PC-9 (cell line): ENCODE results near the gene LRGUK. TPM values are rescaled to one million over a fixed set of nuclear protein-coding genes. Genes with fewer than 3 reads are reported as not detected.

Experiments used
- BruUV-seq: library from RNA; stranded (reverse); fragments of 400-500 nt; replicated peaks from 2 replicates; lab custom pipeline; 2021; lab: Mats Ljungman, UMichigan
- CTCF ChIA-PET: fragments of 300-600 bp; sonication (Branson Sonifier 250); formaldehyde crosslinking; loops from one replicate; lab custom pipeline; 2022; ENCODE audit warnings: antibody characterized with exemption; lab: Charles Lee
- POLR2A ChIA-PET: fragments of 300-600 bp; sonication (Branson Sonifier 250); formaldehyde crosslinking; loops from one replicate; lab custom pipeline; 2022; ENCODE audit warnings: antibody characterized with exemption; ENCODE audit not compliant: unreplicated experiment; lab: Charles Lee
- DNase-seq, 2 experiments: peaks; one replicate each; pipeline versions ENCODE4 v3.0.0 to v3.0.0-alpha.2; 2015 to 2022; ENCODE audit warnings: mixed read lengths in 1 of 2
- H2AFZ ChIP-seq: fragments of 200-600 bp; sonication (generic); 2 replicates; pipeline ENCODE4 v1.8.1; 2017; ENCODE audit warnings: antibody characterized with exemption
- H3F3A ChIP-seq: fragments of 200-600 bp; sonication (generic); 2 replicates; pipeline ENCODE4 v1.8.1; 2017; ENCODE audit warnings: antibody characterized with exemption, mild to moderate bottlenecking, low read depth; ENCODE audit not compliant: insufficient read depth
- H3K27ac ChIP-seq: fragments of 200-600 bp; sonication (generic); 2 replicates; pipeline ENCODE4 v1.6.1; 2016; ENCODE audit warnings: mixed run types
- H3K27me3 ChIP-seq: fragments of 200-600 bp; sonication (generic); 2 replicates; pipeline ENCODE4 v1.6.1; 2016; ENCODE audit warnings: low read depth, mixed run types; ENCODE audit not compliant: insufficient read depth
- H3K36me3 ChIP-seq: fragments of 200-600 bp; sonication (generic); 2 replicates; pipeline ENCODE4 v1.6.1; 2016; ENCODE audit warnings: low read depth, mixed run types
- H3K4me1 ChIP-seq: fragments of 200-600 bp; sonication (generic); replicated peaks from 2 replicates; pipeline ENCODE4 v1.6.1; 2016; ENCODE audit warnings: mixed run types; ENCODE audit not compliant: insufficient read depth
- H3K4me2 ChIP-seq: fragments of 200-600 bp; sonication (generic); 2 replicates; pipeline ENCODE4 v1.6.1; 2017; ENCODE audit warnings: mixed run types
- H3K4me3 ChIP-seq: fragments of 200-600 bp; sonication (generic); 2 replicates; pipeline ENCODE4 v1.6.1; 2016; ENCODE audit warnings: mixed run types
- H3K79me2 ChIP-seq: fragments of 200-600 bp; sonication (generic); 2 replicates; pipeline ENCODE4 v1.6.1; 2017; ENCODE audit warnings: low read depth, mixed run types
- H3K9me2 ChIP-seq: fragments of 200-600 bp; sonication (generic); 2 replicates; pipeline ENCODE4 v1.8.1; 2017; ENCODE audit warnings: mild to moderate bottlenecking; ENCODE audit not compliant: insufficient read depth
- H3K9me3 ChIP-seq: fragments of 200-600 bp; sonication (generic); 2 replicates; pipeline ENCODE4 v1.8.1; 2016; ENCODE audit warnings: low read depth; ENCODE audit not compliant: insufficient read depth
- H4K20me1 ChIP-seq: fragments of 200-600 bp; sonication (generic); 2 replicates; pipeline ENCODE4 v1.8.1; 2017; ENCODE audit not compliant: insufficient read depth
- CTCF ChIP-seq: fragments of 200-600 bp; sonication (generic); conservative IDR thresholded peaks from 2 replicates; pipeline ENCODE4 v1.6.1; 2017; ENCODE audit warnings: mixed run types, antibody characterized with exemption, mild to moderate bottlenecking, moderate library complexity
- EZH2 ChIP-seq: fragments of 200-600 bp; sonication (generic); IDR thresholded peaks from 2 replicates; pipeline ENCODE4 v1.8.0; 2017; ENCODE audit warnings: antibody characterized with exemption, low read depth
- intact Hi-C: fragments of 100-400 bp; cut with micrococcal nuclease; formaldehyde crosslinking; loops from one replicate; pipeline ENCODE4 v1.10.0; 2022; ENCODE audit not compliant: unreplicated experiment
- total RNA-seq: library from RNA; stranded (reverse); gene quantifications from 2 replicates; pipeline ENCODE4 v1.2.3, GENCODE V29; 2021

The LRGUK gene
- total RNA-seq, 1 experiment from 2014 or later = 2.3 TPM

DNA sequence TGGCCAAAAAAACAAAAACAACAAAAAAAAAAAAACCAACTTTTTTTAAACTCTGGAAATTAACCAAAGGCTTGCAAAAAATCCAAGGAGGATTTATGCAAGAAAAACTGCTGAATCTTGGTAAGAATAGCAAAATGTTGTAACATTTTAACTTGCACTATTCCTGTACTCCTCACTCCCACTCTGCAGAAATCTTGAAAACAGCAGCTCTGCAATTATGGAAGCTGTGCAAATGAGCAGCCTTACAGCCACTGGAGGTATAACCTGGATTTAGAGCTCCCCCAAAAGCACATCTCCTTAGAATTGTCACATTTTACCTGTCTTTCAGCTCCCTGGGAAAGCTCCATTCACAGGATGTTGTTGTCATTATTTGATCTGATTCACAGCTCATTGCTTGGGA lies 41.8 kb upstream of the LRGUK start:
- Histone ChIP-seq H3K36me3 (no peaks in the 10 kb centered on the region), H4K20me1 (no peaks in the 10 kb centered on the region), H3K27me3 (no peaks in the 10 kb centered on the region), H3K9me3 (peaks cover 34% of the 10 kb centered on the region), H3K4me1 (no peaks in the 10 kb centered on the region), H3K4me2 (no peak overlapping the region), H3K9me2 (no peaks in the 10 kb centered on the region), H3K4me3 (no peak overlapping the region), H3K79me2 (no peaks in the 10 kb centered on the region), H2AFZ (no peak overlapping the region), H3K27ac (no peak overlapping the region), H3F3A (no peaks in the 10 kb centered on the region)
- no peak for DNase-seq
- no TSS peak for BruUV-seq
- no peak for TF ChIP-seq CTCF
- TF ChIP-seq EZH2 = no peak
- POLR2A ChIA-PET = interaction anchor here (0.6 kb wide), 1 partner anchor 206 kb away, joined by 3 read pairs; no protein-coding TSS in a partner anchor
- intact Hi-C loops = no loop called here
- CTCF ChIA-PET = no interaction called here

DNA sequence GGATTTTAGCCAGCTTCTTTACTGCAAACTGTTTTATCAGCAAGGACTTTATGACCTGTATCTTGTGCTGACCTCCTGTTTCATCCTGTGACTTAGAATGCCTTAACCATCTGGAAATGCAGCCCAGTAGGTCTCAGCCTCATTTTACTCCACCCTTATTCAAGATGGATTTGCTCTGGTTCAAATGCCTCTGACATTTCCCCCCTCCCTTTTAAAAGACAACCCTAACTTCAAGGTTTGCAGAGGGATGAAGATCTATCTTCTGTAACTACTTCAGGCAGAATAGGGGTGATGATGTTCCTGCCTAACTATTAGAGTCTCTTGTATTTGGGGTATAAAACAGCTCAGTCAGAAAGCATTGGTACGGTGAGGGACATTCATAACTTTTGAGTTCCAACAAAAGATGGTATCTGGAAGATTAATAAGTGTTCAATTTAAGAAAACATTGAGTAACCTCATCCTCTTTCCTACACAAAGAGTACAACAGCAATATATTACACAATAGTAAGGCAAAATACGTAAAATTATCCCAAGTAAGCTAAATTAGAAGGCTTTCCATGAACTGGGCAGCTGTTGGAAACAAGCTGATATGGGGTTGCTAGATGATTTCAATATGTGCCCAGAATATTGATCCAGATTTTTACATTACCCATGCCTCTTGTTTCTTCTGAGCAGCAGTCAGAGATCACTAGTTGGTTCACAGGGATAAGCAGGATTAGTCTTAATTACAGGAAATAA lies 40.0 kb upstream of the LRGUK start:
- H3K79me2 ChIP-seq = no peaks in the 10 kb centered on the region
- CTCF ChIA-PET = no interaction called here
- TF ChIP-seq EZH2 = no peak
- no peak for TF ChIP-seq CTCF
- H3K4me2 ChIP-seq = no peak overlapping the region
- intact Hi-C loops = no loop called here
- H3K9me2 ChIP-seq = no peaks in the 10 kb centered on the region
- DNase-seq = no peak
- no peaks in the 10 kb centered on the region for H3F3A ChIP-seq
- no peaks in the 10 kb centered on the region for H3K27me3 ChIP-seq
- H4K20me1 ChIP-seq = no peaks in the 10 kb centered on the region
- H2AFZ ChIP-seq = no peak overlapping the region
- H3K4me1 ChIP-seq = no peaks in the 10 kb centered on the region
- H3K9me3 ChIP-seq = peaks cover 37% of the 10 kb centered on the region
- no peak overlapping the region for H3K27ac ChIP-seq
- POLR2A ChIA-PET = interaction anchor here (0.6 kb wide), 1 partner anchor 761 kb away, joined by 3 read pairs; no protein-coding TSS in a partner anchor
- H3K36me3 ChIP-seq = no peaks in the 10 kb centered on the region
- BruUV-seq = no TSS peak
- H3K4me3 ChIP-seq = no peak overlapping the region

GRCh38 chr7:134088199-134088598 lies 38.9 kb upstream of the LRGUK start:
- ChIA-PET POLR2A (no interaction called here), CTCF (no interaction called here)
- no peak overlapping the region for H3K27ac ChIP-seq
- H3K4me1 ChIP-seq = no peaks in the 10 kb centered on the region
- TF ChIP-seq EZH2 = no peak
- TF ChIP-seq CTCF = no peak
- no peaks in the 10 kb centered on the region for H3K27me3 ChIP-seq
- H3K4me3 ChIP-seq = no peak overlapping the region
- BruUV-seq = no TSS peak
- H2AFZ ChIP-seq = no peak overlapping the region
- H3K9me2 ChIP-seq = no peaks in the 10 kb centered on the region
- intact Hi-C loops = no loop called here
- H3K79me2 ChIP-seq = no peaks in the 10 kb centered on the region
- H3K9me3 ChIP-seq = peaks cover 41% of the 10 kb centered on the region
- H3K36me3 ChIP-seq = no peaks in the 10 kb centered on the region
- DNase-seq = no peak
- H4K20me1 ChIP-seq = no peaks in the 10 kb centered on the region
- no peaks in the 10 kb centered on the region for H3F3A ChIP-seq
- no peak overlapping the region for H3K4me2 ChIP-seq
